ENCODE data around the gene TMEM8B.

The TMEM8B gene

DNA sequence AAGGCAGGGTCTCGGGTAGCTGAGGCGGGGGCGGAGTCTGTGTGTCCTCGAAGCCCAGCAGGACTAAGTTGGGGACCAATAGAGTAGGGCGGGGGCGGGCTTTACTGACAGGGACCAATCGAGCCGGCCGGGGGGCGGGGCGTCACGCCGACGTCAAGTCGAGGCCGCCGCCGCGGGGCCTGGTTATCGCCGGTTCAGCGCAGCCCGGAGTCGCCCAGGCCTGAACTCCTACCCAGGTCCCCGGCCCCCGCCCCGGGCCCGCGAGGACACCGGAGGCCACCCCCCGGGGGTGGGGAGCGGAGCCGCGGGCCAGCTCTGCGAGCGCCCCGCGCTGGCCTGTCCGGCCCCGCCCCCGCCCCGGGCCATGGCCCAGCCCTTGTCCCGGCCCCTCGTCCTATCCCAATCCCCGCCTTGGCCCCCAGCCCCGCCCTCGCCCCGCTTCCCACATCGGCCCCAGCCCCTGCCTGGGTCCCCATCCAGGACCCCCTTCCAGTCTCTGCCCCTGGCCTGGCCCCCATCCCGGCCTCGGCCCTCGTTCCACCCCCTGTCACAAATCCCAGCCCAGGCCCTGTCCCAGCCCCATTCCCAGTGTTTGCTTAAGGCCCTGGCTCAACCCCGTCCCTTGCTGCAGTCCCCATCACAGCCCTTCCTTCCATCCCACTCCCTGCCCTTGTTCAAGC lies at the start of gene TMEM8B:
Gene TMEM8B, plus strand, starts transcription at position 145 of the 680 bp plus-strand sequence. Its CDS starts 220 bp downstream, at position 365.
- Mint-ChIP-seq H3K27ac (peak within 1 kb of the TSS; percentile 85), H3K36me3 (ENCODE audit: low read depth) (no peaks in the 10 kb centered on the region), H3K27me3 (ENCODE audit: low read depth) (peaks cover 3% of the 10 kb centered on the region), H3K4me3 (peak within 1 kb of the TSS; percentile 93), H3K4me1 (ENCODE audit: low read depth) (peaks cover 21% of the 10 kb centered on the region), H3K9me3 (no peaks in the 10 kb centered on the region)
- DNase-seq (ENCODE audit: low spot score), result peak; percentile 89

DNA sequence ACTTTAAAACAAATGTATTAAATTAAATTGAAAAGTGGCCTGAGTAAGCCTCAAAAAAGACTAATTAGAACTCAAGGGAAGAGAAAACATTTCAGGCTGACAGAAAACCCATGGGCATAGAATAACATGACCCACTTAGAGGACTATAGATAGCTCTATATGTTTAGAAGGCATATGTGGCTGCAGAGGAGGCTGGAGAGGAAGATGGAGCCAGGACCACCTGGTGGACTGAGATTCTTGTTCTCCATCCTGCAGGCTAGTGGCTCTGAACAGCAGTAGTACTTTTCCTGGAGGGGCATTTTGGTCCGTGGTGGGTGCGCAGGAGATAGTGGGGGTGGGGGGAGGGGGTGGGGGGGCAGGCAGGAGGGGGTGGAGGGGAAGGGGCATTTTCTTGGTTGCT lies 48.0 kb upstream of the TMEM8B start:
- Mint-ChIP-seq H3K4me1 (ENCODE audit: low read depth) (no peaks in the 10 kb centered on the region), H3K36me3 (ENCODE audit: low read depth) (peaks cover 21% of the 10 kb centered on the region), H3K27me3 (ENCODE audit: low read depth) (no peaks in the 10 kb centered on the region), H3K27ac (no peak overlapping the region), H3K4me3 (no peak overlapping the region), H3K9me3 (no peaks in the 10 kb centered on the region)
- no peak for DNase-seq (ENCODE audit: low spot score)

DNA sequence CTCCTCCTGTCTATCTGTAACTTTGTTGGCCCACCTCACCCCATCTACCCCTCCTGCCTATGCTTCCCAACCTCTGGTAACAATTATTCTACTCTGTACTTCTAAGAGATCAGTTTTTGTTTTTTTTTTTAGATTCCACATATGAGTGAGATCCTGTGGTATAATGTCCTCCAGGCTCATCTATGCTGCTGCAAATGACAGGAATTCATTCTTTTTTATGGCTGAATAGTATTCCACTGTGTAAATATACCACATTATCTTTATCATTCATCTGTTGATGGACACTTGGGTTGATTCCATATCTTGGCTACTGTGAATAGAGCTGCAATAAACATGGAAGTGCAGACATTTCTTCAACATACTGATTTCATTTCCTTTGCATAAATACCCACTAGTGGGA lies 45.6 kb upstream of the TMEM8B start:
- Mint-ChIP-seq H3K9me3 (no peaks in the 10 kb centered on the region), H3K27me3 (ENCODE audit: low read depth) (no peaks in the 10 kb centered on the region), H3K27ac (no peak overlapping the region), H3K4me1 (ENCODE audit: low read depth) (no peaks in the 10 kb centered on the region), H3K4me3 (no peak overlapping the region), H3K36me3 (ENCODE audit: low read depth) (peaks cover 26% of the 10 kb centered on the region)
- no peak for DNase-seq (ENCODE audit: low spot score)

DNA sequence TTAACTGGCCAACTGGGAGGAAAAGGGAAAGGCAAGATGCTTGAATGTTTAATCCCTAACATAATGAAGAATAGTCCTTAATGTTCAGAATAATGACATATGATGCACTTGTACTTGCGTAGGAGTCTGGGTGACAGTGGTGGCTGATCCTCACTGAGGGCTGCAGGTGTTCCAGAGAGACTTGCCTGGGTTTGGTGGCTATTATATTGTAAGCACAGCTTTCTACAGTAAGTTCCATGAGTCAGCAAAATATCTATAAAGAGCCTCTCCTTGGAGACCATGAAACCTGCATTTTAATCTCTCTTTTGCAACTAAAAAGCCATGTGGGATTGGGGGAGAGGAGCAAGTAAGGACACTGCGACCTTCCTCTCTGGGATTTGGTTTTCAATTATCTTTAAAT lies 39.5 kb upstream of the TMEM8B start:
- DNase-seq (ENCODE audit: low spot score), result no peak
- Mint-ChIP-seq H3K27ac (no peak overlapping the region), H3K9me3 (no peaks in the 10 kb centered on the region), H3K27me3 (ENCODE audit: low read depth) (no peaks in the 10 kb centered on the region), H3K4me3 (no peak overlapping the region), H3K36me3 (ENCODE audit: low read depth) (peaks cover 13% of the 10 kb centered on the region), H3K4me1 (ENCODE audit: low read depth) (peaks cover 11% of the 10 kb centered on the region)

GRCh38 chr9:35790025-35790384 lies 39.0 kb upstream of the TMEM8B start:
- Mint-ChIP-seq H3K36me3 (ENCODE audit: low read depth) (peaks cover 13% of the 10 kb centered on the region), H3K27ac (no peak overlapping the region)

DNA sequence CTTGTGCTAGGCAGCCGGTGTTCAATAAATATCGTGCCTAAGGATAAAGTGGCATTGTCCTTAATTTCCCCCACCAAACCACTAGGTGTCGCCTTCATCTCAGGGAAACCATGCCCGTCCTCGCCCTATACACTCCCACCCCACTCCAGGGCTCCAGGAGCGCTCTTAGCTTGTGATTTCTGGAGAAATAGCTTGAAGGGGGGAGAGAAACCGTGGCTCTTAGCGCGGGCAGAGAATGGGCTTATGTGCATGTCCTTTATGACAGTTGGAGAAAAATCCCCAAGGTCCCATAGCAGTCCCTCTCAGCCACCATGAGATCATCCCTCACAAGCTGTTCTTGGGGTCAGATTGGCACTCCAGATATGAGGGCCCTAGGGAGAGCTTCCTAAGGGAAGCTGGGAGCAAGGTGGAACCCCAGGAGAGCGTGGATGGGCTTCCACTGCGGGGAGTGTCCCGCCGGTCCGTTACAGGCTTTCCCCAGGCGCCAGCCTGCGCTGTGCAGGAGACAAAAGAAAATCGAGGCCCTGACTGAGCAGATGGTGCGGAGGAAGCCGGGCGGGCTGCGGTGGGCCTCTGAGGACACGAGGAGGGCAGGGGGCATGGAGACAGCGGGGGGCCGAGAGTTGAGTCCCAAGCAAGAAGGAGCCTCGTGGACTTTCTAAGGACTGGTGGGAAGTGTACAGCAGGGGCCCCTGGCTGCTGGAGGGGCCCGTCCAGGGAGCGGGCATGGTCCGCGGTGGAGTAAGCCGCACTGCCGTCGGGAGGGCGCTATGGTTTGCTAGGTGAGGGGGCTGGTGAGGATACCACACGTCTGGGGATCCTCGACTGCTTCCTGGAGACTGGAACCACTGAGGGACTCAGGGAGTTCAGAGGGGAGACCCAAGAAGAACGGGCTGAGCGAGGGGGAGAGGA lies 38.4 kb upstream of the TMEM8B start:
- peaks cover 16% of the 10 kb centered on the region for H3K4me1 Mint-ChIP-seq (ENCODE audit: low read depth)
- no peaks in the 10 kb centered on the region for H3K27me3 Mint-ChIP-seq (ENCODE audit: low read depth)
- no peak overlapping the region for H3K27ac Mint-ChIP-seq
- no peaks in the 10 kb centered on the region for H3K9me3 Mint-ChIP-seq
- H3K4me3 Mint-ChIP-seq, result no peak overlapping the region
- peaks cover 13% of the 10 kb centered on the region for H3K36me3 Mint-ChIP-seq (ENCODE audit: low read depth)
- DNase-seq (ENCODE audit: low spot score), result peak; percentile 31

More at GRCh38 chr9:35790025-35790384, 39.0 kb upstream of the TMEM8B start:
- DNase-seq (ENCODE audit: low spot score), result no peak
- H3K4me3 Mint-ChIP-seq, result no peak overlapping the region
- H3K9me3 Mint-ChIP-seq, result no peaks in the 10 kb centered on the region
- H3K27me3 Mint-ChIP-seq (ENCODE audit: low read depth), result no peaks in the 10 kb centered on the region
- peaks cover 13% of the 10 kb centered on the region for H3K4me1 Mint-ChIP-seq (ENCODE audit: low read depth)

- no peak within 1 kb of the TSS for H3K27ac Mint-ChIP-seq
These were observed 37.6 kb upstream of the TMEM8B start, which contains the start of gene NPR2 for GRCh38 chr9:35791297-35791921. TSS of gene NPR2 (plus strand) at chr9:35791591. CDS start at chr9:35792409, 818 bp downstream.

DNA sequence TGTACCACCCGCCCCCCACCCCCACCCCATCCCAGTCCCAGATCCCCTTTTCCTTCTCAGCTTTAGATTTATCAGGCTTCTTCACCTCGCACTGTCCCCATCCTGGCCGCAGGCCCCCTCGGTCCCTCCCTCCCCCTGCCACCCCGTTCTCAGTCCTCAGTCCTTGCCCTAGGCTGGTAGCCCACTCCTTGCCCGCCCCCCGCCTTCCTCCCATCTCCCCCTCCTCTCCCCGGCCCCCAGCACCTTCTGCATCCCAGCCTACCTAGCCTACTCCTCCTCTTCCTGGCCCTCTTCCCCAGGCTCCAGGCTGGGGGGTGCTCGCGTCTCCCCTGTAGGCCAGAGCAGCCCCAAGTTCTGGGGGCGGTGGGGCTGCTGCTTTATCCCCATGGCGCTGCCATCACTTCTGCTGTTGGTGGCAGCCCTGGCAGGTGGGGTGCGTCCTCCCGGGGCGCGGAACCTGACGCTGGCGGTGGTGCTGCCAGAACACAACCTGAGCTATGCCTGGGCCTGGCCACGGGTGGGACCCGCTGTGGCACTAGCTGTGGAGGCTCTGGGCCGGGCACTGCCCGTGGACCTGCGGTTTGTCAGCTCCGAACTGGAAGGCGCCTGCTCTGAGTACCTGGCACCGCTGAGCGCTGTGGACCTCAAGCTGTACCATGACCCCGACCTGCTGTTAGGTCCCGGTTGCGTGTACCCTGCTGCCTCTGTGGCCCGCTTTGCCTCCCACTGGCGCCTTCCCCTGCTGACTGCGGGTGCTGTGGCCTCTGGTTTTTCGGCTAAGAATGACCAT lies 36.8 kb upstream of the TMEM8B start:
- Mint-ChIP-seq H3K27me3 (ENCODE audit: low read depth) (no peaks in the 10 kb centered on the region), H3K4me3 (no peak overlapping the region), H3K36me3 (ENCODE audit: low read depth) (peaks cover 7% of the 10 kb centered on the region), H3K4me1 (ENCODE audit: low read depth) (peaks cover 22% of the 10 kb centered on the region), H3K9me3 (no peaks in the 10 kb centered on the region), H3K27ac (no peak overlapping the region)
- no peak for DNase-seq (ENCODE audit: low spot score)

More at GRCh38 chr9:35791297-35791921, 37.6 kb upstream of the TMEM8B start, which contains the start of gene NPR2:
- Mint-ChIP-seq H3K36me3 (ENCODE audit: low read depth) (peaks cover 8% of the 10 kb centered on the region), H3K9me3 (no peaks in the 10 kb centered on the region), H3K4me3 (no peak within 1 kb of the TSS), H3K4me1 (ENCODE audit: low read depth) (peaks cover 19% of the 10 kb centered on the region), H3K27me3 (ENCODE audit: low read depth) (no peaks in the 10 kb centered on the region)
- no peak for DNase-seq (ENCODE audit: low spot score)

GRCh38 chr9:35792826-35793225 lies 36.2 kb upstream of the TMEM8B start:
- H3K36me3 Mint-ChIP-seq (ENCODE audit: low read depth), result peaks cover 1% of the 10 kb centered on the region
- H3K27me3 Mint-ChIP-seq (ENCODE audit: low read depth), result no peaks in the 10 kb centered on the region
- H3K4me1 Mint-ChIP-seq (ENCODE audit: low read depth), result peaks cover 25% of the 10 kb centered on the region
- H3K4me3 Mint-ChIP-seq, result no peak overlapping the region
- no peaks in the 10 kb centered on the region for H3K9me3 Mint-ChIP-seq
- no peak for DNase-seq (ENCODE audit: low spot score)
- peak overlapping the region; percentile 67 for H3K27ac Mint-ChIP-seq

- Mint-ChIP-seq H3K27me3 (ENCODE audit: low read depth) (no peaks in the 10 kb centered on the region), H3K9me3 (no peaks in the 10 kb centered on the region), H3K4me3 (no peak overlapping the region), H3K36me3 (ENCODE audit: low read depth) (peaks cover 1% of the 10 kb centered on the region), H3K27ac (no peak overlapping the region), H3K4me1 (ENCODE audit: low read depth) (peaks cover 28% of the 10 kb centered on the region)
- no peak for DNase-seq (ENCODE audit: low spot score)
These were observed 35.6 kb upstream of the TMEM8B start for GRCh38 chr9:35793461-35793860.

DNA sequence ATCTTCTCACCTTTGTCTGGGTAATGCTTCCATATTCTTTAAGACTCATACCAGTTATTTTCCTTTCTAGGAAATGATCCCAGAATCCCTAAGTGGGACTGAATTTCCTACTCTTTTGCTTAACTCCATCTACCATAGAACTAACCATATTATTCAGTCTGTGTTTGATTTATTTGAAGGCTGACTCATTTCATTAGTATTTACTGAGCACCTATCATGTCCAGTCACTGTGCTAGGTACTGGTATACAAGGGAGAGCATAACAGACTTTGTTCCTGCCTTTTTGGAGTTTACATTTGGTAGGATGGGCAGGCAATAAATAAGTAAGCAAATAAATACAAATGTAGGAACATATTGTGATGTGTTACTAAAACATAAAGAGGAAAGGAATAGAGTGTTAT lies 33.3 kb upstream of the TMEM8B start:
- no peak overlapping the region for H3K4me3 Mint-ChIP-seq
- H3K36me3 Mint-ChIP-seq (ENCODE audit: low read depth), result peaks cover 5% of the 10 kb centered on the region
- H3K27me3 Mint-ChIP-seq (ENCODE audit: low read depth), result no peaks in the 10 kb centered on the region
- no peaks in the 10 kb centered on the region for H3K9me3 Mint-ChIP-seq
- peaks cover 27% of the 10 kb centered on the region for H3K4me1 Mint-ChIP-seq (ENCODE audit: low read depth)
- H3K27ac Mint-ChIP-seq, result no peak overlapping the region
- DNase-seq (ENCODE audit: low spot score), result no peak

GRCh38 chr9:35797311-35798109 lies 31.5 kb upstream of the TMEM8B start:
- Mint-ChIP-seq H3K4me1 (ENCODE audit: low read depth) (peaks cover 27% of the 10 kb centered on the region), H3K4me3 (no peak overlapping the region), H3K27ac (peak overlapping the region; percentile 44), H3K9me3 (no peaks in the 10 kb centered on the region), H3K27me3 (ENCODE audit: low read depth) (no peaks in the 10 kb centered on the region), H3K36me3 (ENCODE audit: low read depth) (peaks cover 10% of the 10 kb centered on the region)
- no peak for DNase-seq (ENCODE audit: low spot score)
